Measurements from ENCODE around the gene TMEM213. TPM values are rescaled to one million over a fixed set of nuclear protein-coding genes. Genes with fewer than 3 reads are reported as not detected.
A peak's percentile ranks its signal among the peaks of the same experiment; 100 is the strongest.
"Not testable (repeated sequence)": the region's sequence is repeated elsewhere in the genome, so short reads cannot be mapped to it uniquely, and the experiment has no call there.

Gene TMEM213
- total RNA-seq, 4 donors from 2014 or later: not detected

- H3K9me3 ChIP-seq: no peaks in the 10 kb centered on the region
- peak in 1 of 3 donors; percentile 48 for DNase-seq
- TF ChIP-seq POLR2A (IDR thresholded peaks at IDR 0.05) (no peak), CTCF (IDR thresholded peaks at IDR 0.05) (no peak)
- no peak overlapping the region for H3K4me3 ChIP-seq
- H3K36me3 ChIP-seq: no peaks in the 10 kb centered on the region
- no peaks in the 10 kb centered on the region for H3K4me1 ChIP-seq
- no peak overlapping the region for H3K27ac ChIP-seq
- H3K27me3 ChIP-seq: no peaks in the 10 kb centered on the region
Measured at GRCh38 chr7:138776166-138776833, 21.5 kb upstream of the TMEM213 start.

GRCh38 chr7:138781004-138781403, 16.8 kb upstream of the TMEM213 start:
- TF ChIP-seq CTCF (IDR thresholded peaks at IDR 0.05) (no peak), POLR2A (IDR thresholded peaks at IDR 0.05) (no peak)
- Histone ChIP-seq H3K36me3 (no peaks in the 10 kb centered on the region), H3K9me3 (no peaks in the 10 kb centered on the region), H3K4me3 (no peak overlapping the region), H3K27ac (no peak overlapping the region), H3K4me1 (no peaks in the 10 kb centered on the region), H3K27me3 (no peaks in the 10 kb centered on the region)
- no peak for DNase-seq

GRCh38 chr7:138784692-138785091, 13.1 kb upstream of the TMEM213 start:
- Histone ChIP-seq H3K36me3 (no peaks in the 10 kb centered on the region), H3K4me1 (no peaks in the 10 kb centered on the region), H3K4me3 (no peak overlapping the region), H3K27me3 (no peaks in the 10 kb centered on the region), H3K27ac (no peak overlapping the region), H3K9me3 (no peaks in the 10 kb centered on the region)
- no peak for TF ChIP-seq CTCF (IDR thresholded peaks at IDR 0.05)
- TF ChIP-seq POLR2A (IDR thresholded peaks at IDR 0.05): no peak
- no peak for DNase-seq

- Histone ChIP-seq H3K4me1 (no peaks in the 10 kb centered on the region), H3K36me3 (no peaks in the 10 kb centered on the region), H3K27me3 (no peaks in the 10 kb centered on the region), H3K27ac (no peak overlapping the region), H3K9me3 (no peaks in the 10 kb centered on the region), H3K4me3 (no peak overlapping the region)
- no peak for TF ChIP-seq POLR2A (IDR thresholded peaks at IDR 0.05)
- peak in 1 of 6 experiments; percentile 12 for TF ChIP-seq CTCF (IDR thresholded peaks at IDR 0.05)
- DNase-seq: peak in 1 of 3 donors; percentile 55
Measured at GRCh38 chr7:138785587-138786437, 12.0 kb upstream of the TMEM213 start.

GRCh38 chr7:138796038-138796615, 1.7 kb upstream of the TMEM213 start:
- Histone ChIP-seq H3K4me1 (peaks cover 0 to 3% (median 0%) of the 10 kb centered on the region in 4 donors), H3K27ac (no peak overlapping the region), H3K9me3 (no peaks in the 10 kb centered on the region), H3K27me3 (no peaks in the 10 kb centered on the region), H3K4me3 (no peak overlapping the region), H3K36me3 (no peaks in the 10 kb centered on the region)
- DNase-seq: no peak
- TF ChIP-seq CTCF (IDR thresholded peaks at IDR 0.05) (no peak), POLR2A (IDR thresholded peaks at IDR 0.05) (no peak)

GRCh38 chr7:138797046-138797445, 748 bp upstream of the TMEM213 start:
- not testable (repeated sequence) for H3K4me3 ChIP-seq, H3K9me3 ChIP-seq, H3K4me1 ChIP-seq, H3K27me3 ChIP-seq, DNase-seq, H3K36me3 ChIP-seq, H3K27ac ChIP-seq
